Liver (tissue), 9 donors: Measurements from ENCODE around the gene TMED1. TPM values are rescaled to one million over a fixed set of nuclear protein-coding genes. Genes with fewer than 3 reads are reported as not detected.

Experiments
- DNase-seq: peaks from one replicate; pipeline ENCODE4 v3.0.0-alpha.2; 2017; ENCODE audit warnings: low spot score
- H3K27ac ChIP-seq, 2 donors: one replicate each; pipeline ENCODE4 v1.7.0; 2013; ENCODE audit warnings: inconsistent platforms in 2 of 2, low read length in 2 of 2, control low read depth in 1 of 2, low read depth in 1 of 2, mild to moderate bottlenecking in 1 of 2
- H3K27me3 ChIP-seq, 4 donors: one replicate each; pipeline versions ENCODE4 v1.6.1 to v1.7.0; 2013; ENCODE audit warnings: low read length in 3 of 4, inconsistent platforms in 1 of 4, mild to moderate bottlenecking in 1 of 4, moderate library complexity in 1 of 4; ENCODE audit not compliant: control insufficient read depth in 4 of 4, insufficient read depth in 4 of 4
- H3K36me3 ChIP-seq, 4 donors: one replicate each; pipeline versions ENCODE4 v1.6.1 to v1.7.0; 2013; ENCODE audit warnings: low read length in 3 of 4, mild to moderate bottlenecking in 3 of 4, low read depth in 1 of 4, moderate library complexity in 1 of 4; ENCODE audit not compliant: control insufficient read depth in 4 of 4, insufficient read depth in 3 of 4
- H3K4me1 ChIP-seq, 4 donors: one replicate each; pipeline versions ENCODE4 v1.6.1 to v1.7.0; 2013; ENCODE audit warnings: low read length in 3 of 4, mild to moderate bottlenecking in 3 of 4, moderate library complexity in 1 of 4; ENCODE audit not compliant: control insufficient read depth in 4 of 4, insufficient read depth in 4 of 4
- H3K4me3 ChIP-seq, 3 donors: one replicate each; pipeline versions ENCODE4 v1.6.1 to v1.7.0; 2013; ENCODE audit warnings: low read length in 3 of 3, control low read depth in 1 of 3, low read depth in 1 of 3, mild to moderate bottlenecking in 1 of 3
- H3K9ac ChIP-seq, 2 donors: one replicate each; pipeline ENCODE4 v1.7.0; 2013; ENCODE audit warnings: low read length in 2 of 2, mild to moderate bottlenecking in 2 of 2, moderate library complexity in 2 of 2, control low read depth in 1 of 2, low read depth in 1 of 2
- H3K9me3 ChIP-seq, 4 donors: one replicate each; pipeline versions ENCODE4 v1.6.1 to v1.7.0; 2013; ENCODE audit warnings: low read length in 3 of 4; ENCODE audit not compliant: control insufficient read depth in 4 of 4
- FOXA1 ChIP-seq: IDR thresholded peaks from 2 replicates; pipeline ENCODE4 v1.6.1; 2016; ENCODE audit warnings: antibody characterized with exemption
- FOXA2 ChIP-seq: IDR thresholded peaks from 2 replicates; pipeline ENCODE4 v1.6.1; 2016; ENCODE audit warnings: antibody characterized with exemption
- GABPA ChIP-seq, 2 donors: IDR thresholded peaks in 1 of 2; conservative IDR thresholded peaks in 1 of 2; 2 replicates each; pipeline ENCODE4 v1.6.1; 2016; ENCODE audit warnings: antibody characterized with exemption in 2 of 2, mild to moderate bottlenecking in 1 of 2, moderate library complexity in 1 of 2
- HNF4A ChIP-seq, 2 donors: conservative IDR thresholded peaks; 2 replicates each; pipeline ENCODE4 v1.6.1; 2016; ENCODE audit warnings: antibody characterized with exemption in 2 of 2, mild to moderate bottlenecking in 2 of 2
- JUND ChIP-seq, 2 donors: IDR thresholded peaks; 2 replicates each; pipeline ENCODE4 v1.6.1; 2016; ENCODE audit warnings: antibody characterized with exemption in 2 of 2
- RXRA ChIP-seq, 2 donors: IDR thresholded peaks; 2 replicates each; pipeline ENCODE4 v1.6.1; 2017 to 2018; ENCODE audit warnings: antibody characterized with exemption in 2 of 2, mild to moderate bottlenecking in 1 of 2
- SP1 ChIP-seq: IDR thresholded peaks from 2 replicates; pipeline ENCODE4 v1.6.1; 2018; ENCODE audit warnings: antibody characterized with exemption, mild to moderate bottlenecking
- TAF1 ChIP-seq: conservative IDR thresholded peaks from 2 replicates; pipeline ENCODE4 v1.6.1; 2016; ENCODE audit warnings: antibody characterized with exemption, mild to moderate bottlenecking
- YY1 ChIP-seq: IDR thresholded peaks from 2 replicates; pipeline ENCODE4 v1.6.1; 2016; ENCODE audit warnings: antibody characterized with exemption, mild to moderate bottlenecking
- WGBS: extraction: QIAGEN DNeasy Blood & Tissue Kit; methylation state at CpG from one replicate; pipeline ENCODE4 v1.1.7; 2013; 5-methylcytosine and 5-hydroxymethylcytosine counted together
- polyA plus RNA-seq, 2 donors: library from polyadenylated mRNA; stranded (reverse) in 1 of 2; unstranded in 1 of 2; fragments of 200-250 nt in 1 of 2; fragments of >200 nt in 1 of 2; fragmentation: Nextera tagmentation in 1 of 2; extraction: Ambion mirVana in 1 of 2; gene quantifications; one replicate each; pipeline versions ENCODE4 v1.2.1 to v1.2.3, GENCODE V29; 2013 to 2015
- total RNA-seq, 2 donors: library from RNA; depleted of rRNA; stranded (reverse); fragments of >200 nt; gene quantifications; one replicate each; pipeline ENCODE4 v1.2.3, GENCODE V29; 2014
- TF ChIP-seq, protein P1 (sequence below): fragments of 150-350 bp; IDR thresholded peaks from 2 replicates; pipeline ENCODE4 v1.5.1; 2017; ENCODE audit warnings: improper control_type of control experiment, low read depth, low read length; ENCODE audit not compliant: missing input control
- TF ChIP-seq, protein P2 (sequence below): IDR thresholded peaks from 2 replicates; pipeline ENCODE4 v1.6.1; 2016; ENCODE audit warnings: antibody characterized with exemption
- TF ChIP-seq, protein P3 (sequence below): IDR thresholded peaks from 2 replicates; pipeline ENCODE4 v1.6.1; 2016; ENCODE audit warnings: antibody characterized with exemption
- TF ChIP-seq, protein P4 (sequence below): IDR thresholded peaks from 2 replicates; pipeline ENCODE4 v1.6.1; 2016; ENCODE audit warnings: antibody characterized with exemption, mild to moderate bottlenecking
- donor health status: healthy.
- donor health status: healthy.
- donor health status: healthy.
- donor health status: healthy.
- donor health status: healthy.

The TMED1 gene
- total and polyA plus RNA-seq, 4 donors, result 17.8 to 34.7 (median 26.6) TPM

DNA sequence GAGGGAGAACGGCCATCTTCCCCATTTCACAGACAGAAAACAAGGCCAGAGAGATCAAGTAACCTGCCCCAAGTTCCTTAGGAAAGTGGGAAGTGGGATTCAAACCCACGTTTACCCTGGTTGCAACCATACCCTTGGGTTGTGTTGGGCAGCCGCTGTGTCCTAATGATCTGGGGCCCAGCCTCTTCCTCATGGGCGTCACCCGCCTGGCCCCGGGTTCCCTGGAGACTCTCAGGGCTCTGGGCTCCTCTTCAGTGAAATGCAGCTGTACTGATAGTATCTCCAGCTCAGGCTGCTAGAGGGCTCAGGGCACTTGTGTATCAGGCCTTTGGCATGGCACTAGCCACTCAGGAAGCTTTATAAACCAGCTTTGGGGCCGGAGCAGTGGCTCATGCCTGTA lies 9.8 kb downstream of the TMED1 start:
- H3K9ac ChIP-seq, result no peak overlapping the region
- no peak for TF ChIP-seq FOXA2
- no peak for TF ChIP-seq RXRA (IDR thresholded peaks at IDR 0.05)
- TF ChIP-seq JUND (IDR thresholded peaks at IDR 0.05), result no peak
- no peak for TF ChIP-seq HNF4A (conservative IDR thresholded peaks at IDR 0.05)
- TF ChIP-seq, protein P1, sequence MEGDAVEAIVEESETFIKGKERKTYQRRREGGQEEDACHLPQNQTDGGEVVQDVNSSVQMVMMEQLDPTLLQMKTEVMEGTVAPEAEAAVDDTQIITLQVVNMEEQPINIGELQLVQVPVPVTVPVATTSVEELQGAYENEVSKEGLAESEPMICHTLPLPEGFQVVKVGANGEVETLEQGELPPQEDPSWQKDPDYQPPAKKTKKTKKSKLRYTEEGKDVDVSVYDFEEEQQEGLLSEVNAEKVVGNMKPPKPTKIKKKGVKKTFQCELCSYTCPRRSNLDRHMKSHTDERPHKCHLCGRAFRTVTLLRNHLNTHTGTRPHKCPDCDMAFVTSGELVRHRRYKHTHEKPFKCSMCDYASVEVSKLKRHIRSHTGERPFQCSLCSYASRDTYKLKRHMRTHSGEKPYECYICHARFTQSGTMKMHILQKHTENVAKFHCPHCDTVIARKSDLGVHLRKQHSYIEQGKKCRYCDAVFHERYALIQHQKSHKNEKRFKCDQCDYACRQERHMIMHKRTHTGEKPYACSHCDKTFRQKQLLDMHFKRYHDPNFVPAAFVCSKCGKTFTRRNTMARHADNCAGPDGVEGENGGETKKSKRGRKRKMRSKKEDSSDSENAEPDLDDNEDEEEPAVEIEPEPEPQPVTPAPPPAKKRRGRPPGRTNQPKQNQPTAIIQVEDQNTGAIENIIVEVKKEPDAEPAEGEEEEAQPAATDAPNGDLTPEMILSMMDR, result no peak
- TF ChIP-seq SP1, result no peak
- TF ChIP-seq, protein P2, sequence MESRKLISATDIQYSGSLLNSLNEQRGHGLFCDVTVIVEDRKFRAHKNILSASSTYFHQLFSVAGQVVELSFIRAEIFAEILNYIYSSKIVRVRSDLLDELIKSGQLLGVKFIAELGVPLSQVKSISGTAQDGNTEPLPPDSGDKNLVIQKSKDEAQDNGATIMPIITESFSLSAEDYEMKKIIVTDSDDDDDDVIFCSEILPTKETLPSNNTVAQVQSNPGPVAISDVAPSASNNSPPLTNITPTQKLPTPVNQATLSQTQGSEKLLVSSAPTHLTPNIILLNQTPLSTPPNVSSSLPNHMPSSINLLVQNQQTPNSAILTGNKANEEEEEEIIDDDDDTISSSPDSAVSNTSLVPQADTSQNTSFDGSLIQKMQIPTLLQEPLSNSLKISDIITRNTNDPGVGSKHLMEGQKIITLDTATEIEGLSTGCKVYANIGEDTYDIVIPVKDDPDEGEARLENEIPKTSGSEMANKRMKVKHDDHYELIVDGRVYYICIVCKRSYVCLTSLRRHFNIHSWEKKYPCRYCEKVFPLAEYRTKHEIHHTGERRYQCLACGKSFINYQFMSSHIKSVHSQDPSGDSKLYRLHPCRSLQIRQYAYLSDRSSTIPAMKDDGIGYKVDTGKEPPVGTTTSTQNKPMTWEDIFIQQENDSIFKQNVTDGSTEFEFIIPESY, result no peak
- TF ChIP-seq TAF1, result no peak
- no peak for TF ChIP-seq FOXA1
- TF ChIP-seq, protein P3, sequence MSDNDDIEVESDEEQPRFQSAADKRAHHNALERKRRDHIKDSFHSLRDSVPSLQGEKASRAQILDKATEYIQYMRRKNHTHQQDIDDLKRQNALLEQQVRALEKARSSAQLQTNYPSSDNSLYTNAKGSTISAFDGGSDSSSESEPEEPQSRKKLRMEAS, result no peak

DNA sequence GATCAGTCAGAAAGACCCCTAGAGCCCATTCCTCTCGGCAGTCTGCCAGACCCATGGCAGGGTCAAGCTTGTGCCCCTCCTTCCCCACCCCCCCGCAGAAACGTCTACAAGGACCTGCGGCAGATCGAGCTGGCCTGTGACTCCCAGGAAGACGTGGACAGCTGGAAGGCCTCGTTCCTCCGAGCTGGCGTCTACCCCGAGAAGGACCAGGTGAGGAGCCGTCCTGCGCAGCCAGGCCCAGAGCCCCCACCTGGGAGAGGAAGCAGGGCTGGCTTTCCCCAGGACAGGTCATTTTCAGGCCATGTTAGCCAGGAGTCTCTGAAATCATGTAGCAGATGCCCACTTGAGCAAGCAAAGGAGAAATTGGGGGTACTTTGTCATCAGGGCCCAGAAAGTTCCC lies 12.3 kb downstream of the TMED1 start:
- DNase-seq, result no peak
- WGBS, result 96% methylated on average over 12 of the region's 12 CpGs
- H3K4me3 ChIP-seq, result no peak overlapping the region
- no peaks in the 10 kb centered on the region for H3K9me3 ChIP-seq
- H3K36me3 ChIP-seq, result peaks cover 24 to 56% (median 36%) of the 10 kb centered on the region in 4 donors
- no peaks in the 10 kb centered on the region for H3K27me3 ChIP-seq
- no peak overlapping the region for H3K27ac ChIP-seq
- no peak overlapping the region for H3K9ac ChIP-seq
- no peaks in the 10 kb centered on the region for H3K4me1 ChIP-seq
- TF ChIP-seq, protein P1, result no peak
- TF ChIP-seq HNF4A (conservative IDR thresholded peaks at IDR 0.05), result no peak
- no peak for TF ChIP-seq RXRA (IDR thresholded peaks at IDR 0.05)
- no peak for TF ChIP-seq JUND (IDR thresholded peaks at IDR 0.05)
- TF ChIP-seq FOXA2, result no peak
- no peak for TF ChIP-seq TAF1
- TF ChIP-seq GABPA (IDR thresholded peaks at IDR 0.05 in 1 of 2, conservative IDR thresholded peaks at IDR 0.05 in 1 of 2), result no peak
- TF ChIP-seq, protein P4, sequence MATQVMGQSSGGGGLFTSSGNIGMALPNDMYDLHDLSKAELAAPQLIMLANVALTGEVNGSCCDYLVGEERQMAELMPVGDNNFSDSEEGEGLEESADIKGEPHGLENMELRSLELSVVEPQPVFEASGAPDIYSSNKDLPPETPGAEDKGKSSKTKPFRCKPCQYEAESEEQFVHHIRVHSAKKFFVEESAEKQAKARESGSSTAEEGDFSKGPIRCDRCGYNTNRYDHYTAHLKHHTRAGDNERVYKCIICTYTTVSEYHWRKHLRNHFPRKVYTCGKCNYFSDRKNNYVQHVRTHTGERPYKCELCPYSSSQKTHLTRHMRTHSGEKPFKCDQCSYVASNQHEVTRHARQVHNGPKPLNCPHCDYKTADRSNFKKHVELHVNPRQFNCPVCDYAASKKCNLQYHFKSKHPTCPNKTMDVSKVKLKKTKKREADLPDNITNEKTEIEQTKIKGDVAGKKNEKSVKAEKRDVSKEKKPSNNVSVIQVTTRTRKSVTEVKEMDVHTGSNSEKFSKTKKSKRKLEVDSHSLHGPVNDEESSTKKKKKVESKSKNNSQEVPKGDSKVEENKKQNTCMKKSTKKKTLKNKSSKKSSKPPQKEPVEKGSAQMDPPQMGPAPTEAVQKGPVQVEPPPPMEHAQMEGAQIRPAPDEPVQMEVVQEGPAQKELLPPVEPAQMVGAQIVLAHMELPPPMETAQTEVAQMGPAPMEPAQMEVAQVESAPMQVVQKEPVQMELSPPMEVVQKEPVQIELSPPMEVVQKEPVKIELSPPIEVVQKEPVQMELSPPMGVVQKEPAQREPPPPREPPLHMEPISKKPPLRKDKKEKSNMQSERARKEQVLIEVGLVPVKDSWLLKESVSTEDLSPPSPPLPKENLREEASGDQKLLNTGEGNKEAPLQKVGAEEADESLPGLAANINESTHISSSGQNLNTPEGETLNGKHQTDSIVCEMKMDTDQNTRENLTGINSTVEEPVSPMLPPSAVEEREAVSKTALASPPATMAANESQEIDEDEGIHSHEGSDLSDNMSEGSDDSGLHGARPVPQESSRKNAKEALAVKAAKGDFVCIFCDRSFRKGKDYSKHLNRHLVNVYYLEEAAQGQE, result no peak
- TF ChIP-seq, protein P3, result no peak
- no peak for TF ChIP-seq YY1

More for the DNA sequence above, 9.8 kb downstream of the TMED1 start:
- Histone ChIP-seq H3K4me1 (no peaks in the 10 kb centered on the region), H3K9me3 (no peaks in the 10 kb centered on the region), H3K27ac (no peak overlapping the region), H3K36me3 (peaks cover 12 to 57% (median 33%) of the 10 kb centered on the region in 4 donors), H3K4me3 (no peak overlapping the region), H3K27me3 (no peaks in the 10 kb centered on the region)
- DNase-seq, result no peak
- WGBS, result 90% methylated on average over 7 of the region's 7 CpGs
